Immature natural killer cell (primary cell): ENCODE measurements around the gene MBOAT7. TPM values are rescaled to one million over a fixed set of nuclear protein-coding genes. Genes with fewer than 3 reads are reported as not detected.
"Not testable (repeated sequence)": the region's sequence is repeated elsewhere in the genome, so short reads cannot be mapped to it uniquely, and the experiment has no call there.

Experiments used
- DNase-seq, 3 donors: peaks; one replicate each; pipeline ENCODE4 v3.0.0; 2022; ENCODE audit warnings: mixed read lengths in 1 of 3
- H3K27ac Mint-ChIP-seq, 6 donors: one replicate each; pipeline ENCODE4 v1.8.0; 2020; ENCODE audit warnings: mixed read lengths in 6 of 6, mild to moderate bottlenecking in 5 of 6, inconsistent platforms in 4 of 6, moderate library complexity in 3 of 6
- H3K27me3 Mint-ChIP-seq, 3 donors: one replicate each; pipeline ENCODE4 v1.8.0; 2020 to 2021; ENCODE audit warnings: low read depth in 3 of 3, mild to moderate bottlenecking in 3 of 3, mixed read lengths in 3 of 3, moderate library complexity in 3 of 3, inconsistent platforms in 1 of 3
- H3K36me3 Mint-ChIP-seq, 3 donors: one replicate each; pipeline ENCODE4 v1.8.0; 2020; ENCODE audit warnings: mixed read lengths in 3 of 3, inconsistent platforms in 2 of 3, mild to moderate bottlenecking in 2 of 3
- H3K4me1 Mint-ChIP-seq, 2 donors: one replicate each; pipeline ENCODE4 v1.8.0; 2020; ENCODE audit warnings: inconsistent platforms in 2 of 2, mild to moderate bottlenecking in 2 of 2, mixed read lengths in 2 of 2, moderate library complexity in 1 of 2
- H3K4me3 Mint-ChIP-seq, 5 donors: one replicate each; pipeline ENCODE4 v1.8.0; 2020; ENCODE audit warnings: mild to moderate bottlenecking in 5 of 5, mixed read lengths in 5 of 5, inconsistent platforms in 3 of 5, moderate library complexity in 3 of 5
- H3K9me3 Mint-ChIP-seq, 6 donors: one replicate each; pipeline ENCODE4 v1.8.0; 2020; ENCODE audit warnings: mild to moderate bottlenecking in 6 of 6, mixed read lengths in 6 of 6, inconsistent platforms in 4 of 6, moderate library complexity in 3 of 6
- polyA plus RNA-seq, 3 donors: library from polyadenylated mRNA; unstranded; fragments of 300-500 nt; fragmentation: Illumina TruSeq; gene quantifications; one replicate each; pipeline ENCODE4 v1.2.3, GENCODE V29; 2021

The MBOAT7 gene
- polyA plus RNA-seq, 3 donors from 2014 or later = 8.8 to 17.8 (median 15.7) TPM

- DNase-seq = no peak
- peaks cover 0 to 2% of the 10 kb centered on the region in 2 donors for H3K4me1 Mint-ChIP-seq
- no peak overlapping the region for H3K27ac Mint-ChIP-seq
- H3K9me3 Mint-ChIP-seq = no peaks in the 10 kb centered on the region
- H3K4me3 Mint-ChIP-seq = no peak overlapping the region
- H3K36me3 Mint-ChIP-seq = peaks cover 3% of the 10 kb centered on the region in 3 donors
- H3K27me3 Mint-ChIP-seq = peaks cover 1 to 2% (median 1%) of the 10 kb centered on the region in 3 donors
Measured at GRCh38 chr19:54173359-54173699, 16.1 kb downstream of the MBOAT7 start.

- Mint-ChIP-seq H3K36me3 (no peaks in the 10 kb centered on the region), H3K4me1 (peaks cover 0 to 3% of the 10 kb centered on the region in 2 donors), H3K4me3 (no peak within 1 kb of the TSS), H3K27me3 (peaks cover 1 to 2% (median 1%) of the 10 kb centered on the region in 3 donors), H3K27ac (no peak within 1 kb of the TSS), H3K9me3 (no peaks in the 10 kb centered on the region)
- no peak for DNase-seq
Measured at GRCh38 chr19:54172471-54173358, 16.7 kb downstream of the MBOAT7 start, which contains the start of gene TMC4. TSS of gene TMC4 (minus strand) at chr19:54173160. CDS start at chr19:54173117, 43 bp downstream.

- H3K4me1 Mint-ChIP-seq, H3K27ac Mint-ChIP-seq, H3K4me3 Mint-ChIP-seq, H3K9me3 Mint-ChIP-seq, H3K36me3 Mint-ChIP-seq, H3K27me3 Mint-ChIP-seq, DNase-seq: not testable (repeated sequence)
Measured at GRCh38 chr19:54171736-54172431, 17.5 kb downstream of the MBOAT7 start.

DNA sequence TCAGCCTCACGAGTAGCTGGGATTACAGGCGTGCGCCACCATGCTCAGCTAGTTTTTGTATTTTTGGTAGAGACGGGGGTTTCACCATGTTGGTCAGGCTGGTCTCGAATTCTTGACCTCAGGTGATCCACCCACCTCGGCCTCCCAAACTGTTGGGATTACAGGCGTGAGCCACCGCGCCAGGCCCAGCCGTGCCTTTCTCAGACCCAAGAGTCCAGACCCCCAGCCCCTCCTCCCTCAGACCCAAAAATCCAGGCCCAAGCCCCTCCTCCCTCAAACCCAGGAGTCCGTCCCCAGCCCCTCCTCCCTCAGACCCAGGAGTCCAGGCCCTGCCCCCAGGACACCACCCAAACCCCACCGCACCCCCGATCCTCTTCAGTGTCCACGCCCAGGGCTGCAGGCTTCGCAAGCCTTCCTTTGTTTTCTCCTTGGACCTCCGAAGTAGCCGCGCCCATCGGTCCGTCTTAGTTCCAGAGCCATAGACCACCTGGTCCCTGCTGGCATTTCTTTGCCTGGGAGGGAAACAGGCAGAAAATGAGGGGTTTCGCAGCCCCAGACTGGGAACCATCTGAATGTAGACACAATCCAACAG is 20.1 kb downstream of the MBOAT7 start:
- Mint-ChIP-seq H3K4me3 (no peak overlapping the region), H3K27ac (no peak overlapping the region), H3K4me1 (peaks cover 9 to 15% of the 10 kb centered on the region in 2 donors), H3K9me3 (no peaks in the 10 kb centered on the region), H3K36me3 (no peaks in the 10 kb centered on the region), H3K27me3 (peaks cover 0 to 4% (median 1%) of the 10 kb centered on the region in 3 donors)
- DNase-seq = no peak

DNA sequence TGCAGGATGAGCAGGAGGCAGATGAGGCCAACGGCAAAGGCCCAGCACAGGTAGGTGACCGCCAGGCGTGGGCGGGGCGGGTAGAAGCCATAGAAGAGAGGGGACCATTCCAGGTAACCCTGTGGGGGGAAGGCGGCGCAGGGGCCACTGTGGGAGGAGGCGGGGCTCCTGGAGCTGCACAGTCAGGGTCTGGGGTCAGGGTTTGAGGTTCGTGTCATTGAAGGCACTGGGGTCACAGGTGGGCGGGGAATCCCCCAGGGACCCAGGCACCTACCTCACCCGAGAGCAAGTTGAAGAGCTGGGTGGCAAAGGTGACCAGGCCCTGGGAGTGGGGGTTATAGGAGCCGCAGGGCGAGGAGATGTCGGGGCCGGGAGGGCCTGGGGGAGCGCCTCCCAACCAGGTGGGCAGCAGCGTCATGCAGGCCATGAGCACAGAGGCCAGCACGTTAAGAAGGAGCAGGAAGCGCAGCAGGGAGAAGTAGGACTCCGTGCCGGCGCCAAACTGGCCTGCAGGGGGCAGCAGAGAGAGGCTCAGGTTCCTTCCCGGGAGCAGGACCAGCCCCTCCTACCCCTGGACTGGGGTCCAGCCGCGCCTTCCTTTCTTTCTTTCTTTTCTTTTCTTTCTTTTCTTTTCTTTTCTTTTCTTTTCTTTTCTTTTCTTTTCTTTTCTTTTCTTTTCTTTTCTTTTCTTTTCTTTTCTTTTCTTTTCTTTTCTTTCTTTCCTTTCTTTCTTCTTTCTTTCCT is 21.0 kb downstream of the MBOAT7 start:
- H3K36me3 Mint-ChIP-seq = no peaks in the 10 kb centered on the region
- H3K4me3 Mint-ChIP-seq = no peak overlapping the region
- H3K4me1 Mint-ChIP-seq = peaks cover 17 to 18% of the 10 kb centered on the region in 2 donors
- no peaks in the 10 kb centered on the region for H3K9me3 Mint-ChIP-seq
- peak; percentile 81 to 85 (median 82) for DNase-seq
- H3K27me3 Mint-ChIP-seq = peaks cover 1 to 3% (median 2%) of the 10 kb centered on the region in 3 donors
- H3K27ac Mint-ChIP-seq = peak overlapping the region in 1 of 6 donors; percentile 26

GRCh38 chr19:54165222-54165621 is 24.2 kb downstream of the MBOAT7 start:
- H3K36me3 Mint-ChIP-seq = no peaks in the 10 kb centered on the region
- peaks cover 42% of the 10 kb centered on the region in 2 donors for H3K4me1 Mint-ChIP-seq
- H3K4me3 Mint-ChIP-seq = peak overlapping the region in 2 of 5 donors; percentile 89 to 91
- peaks cover 1 to 7% (median 3%) of the 10 kb centered on the region in 3 donors for H3K27me3 Mint-ChIP-seq
- DNase-seq = no peak
- no peaks in the 10 kb centered on the region for H3K9me3 Mint-ChIP-seq
- H3K27ac Mint-ChIP-seq = peak overlapping the region in 4 of 6 donors; percentile 26 to 51 (median 33)

DNA sequence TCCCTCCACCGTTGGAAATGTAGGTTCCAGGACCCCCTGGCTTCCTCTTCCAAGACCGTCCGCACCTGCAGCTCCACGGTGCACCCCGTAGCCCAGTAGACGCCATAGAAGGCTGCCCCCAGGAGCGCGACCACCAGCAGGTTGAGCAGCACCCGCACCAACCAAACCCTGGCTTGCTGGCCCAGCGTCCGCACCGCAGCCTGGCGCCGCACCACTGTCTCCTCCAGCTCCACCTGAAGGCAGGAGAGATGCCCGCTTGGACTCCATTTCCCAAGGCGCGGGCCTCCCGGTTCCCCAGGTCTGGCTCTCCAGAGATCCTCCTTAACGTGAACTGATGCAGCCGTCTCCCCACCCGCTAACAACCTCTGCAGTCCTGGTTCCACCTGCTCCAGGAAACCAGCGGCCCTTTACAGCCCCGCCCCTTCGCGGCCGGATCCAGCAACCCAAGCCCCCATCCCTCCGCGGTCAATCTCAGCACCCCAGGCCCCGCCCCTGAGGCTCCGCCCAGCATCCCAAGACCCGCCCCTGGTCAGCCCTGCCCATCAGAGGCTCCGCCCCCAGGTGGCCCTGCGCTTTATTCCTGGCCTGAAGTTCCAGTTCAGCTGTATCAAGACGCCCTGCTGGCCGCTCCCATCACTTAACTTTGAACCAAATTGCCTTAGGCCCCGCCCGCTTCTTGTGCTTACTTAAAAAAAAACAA is 24.9 kb downstream of the MBOAT7 start:
- DNase-seq = peak; percentile 68 to 88 (median 84)
- peaks cover 8 to 13% (median 9%) of the 10 kb centered on the region in 3 donors for H3K27me3 Mint-ChIP-seq
- H3K4me1 Mint-ChIP-seq = peaks cover 49% of the 10 kb centered on the region in 2 donors
- H3K4me3 Mint-ChIP-seq = peak overlapping the region; percentile 71 to 93 (median 91)
- H3K27ac Mint-ChIP-seq = peak overlapping the region; percentile 34 to 89 (median 78)
- no peaks in the 10 kb centered on the region for H3K36me3 Mint-ChIP-seq
- no peaks in the 10 kb centered on the region for H3K9me3 Mint-ChIP-seq

- Mint-ChIP-seq H3K36me3 (no peaks in the 10 kb centered on the region), H3K27me3 (peaks cover 9 to 15% (median 11%) of the 10 kb centered on the region in 3 donors), H3K4me1 (peaks cover 60 to 65% of the 10 kb centered on the region in 2 donors), H3K27ac (peak overlapping the region in 5 of 6 donors; percentile 45 to 88 (median 75)), H3K4me3 (peak overlapping the region; percentile 87 to 95 (median 89)), H3K9me3 (no peaks in the 10 kb centered on the region)
- no peak for DNase-seq
Measured at GRCh38 chr19:54162884-54163283, 26.5 kb downstream of the MBOAT7 start.

GRCh38 chr19:54162241-54162805 is 27.1 kb downstream of the MBOAT7 start:
- Mint-ChIP-seq H3K9me3 (no peaks in the 10 kb centered on the region), H3K27me3 (peaks cover 9 to 15% (median 11%) of the 10 kb centered on the region in 3 donors), H3K27ac (peak overlapping the region in 5 of 6 donors; percentile 70 to 85 (median 78)), H3K4me1 (peaks cover 60 to 65% of the 10 kb centered on the region in 2 donors), H3K36me3 (no peaks in the 10 kb centered on the region), H3K4me3 (peak overlapping the region; percentile 87 to 95 (median 89))
- DNase-seq = peak; percentile 78 to 80 (median 78)

DNA sequence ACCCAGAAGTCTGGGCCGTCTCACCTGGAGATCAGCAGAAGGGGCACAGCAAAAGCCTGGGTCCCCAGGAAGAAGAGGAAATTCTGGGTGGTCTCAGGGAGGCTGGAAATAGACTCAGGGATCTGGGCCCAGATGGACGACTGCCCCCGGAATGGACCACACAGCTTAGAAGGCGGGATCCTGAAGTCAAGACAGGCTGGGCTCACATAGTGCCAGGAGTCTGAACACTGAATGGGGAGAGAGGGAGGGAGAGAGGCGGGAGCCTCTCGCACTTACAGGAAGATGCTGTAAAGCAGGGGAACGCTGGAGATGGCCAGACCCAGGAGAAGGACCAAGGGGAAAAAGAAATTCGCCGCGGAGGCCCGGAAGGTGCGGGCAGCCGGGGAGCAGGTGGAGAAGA is 28.5 kb downstream of the MBOAT7 start:
- no peak for DNase-seq
- H3K27ac Mint-ChIP-seq = peak overlapping the region; percentile 45 to 100 (median 98)
- no peaks in the 10 kb centered on the region for H3K9me3 Mint-ChIP-seq
- H3K27me3 Mint-ChIP-seq = peaks cover 9 to 15% (median 11%) of the 10 kb centered on the region in 3 donors
- H3K4me3 Mint-ChIP-seq = peak overlapping the region; percentile 95 to 100 (median 99)
- peaks cover 4 to 9% (median 5%) of the 10 kb centered on the region in 3 donors for H3K36me3 Mint-ChIP-seq
- peaks cover 63 to 72% of the 10 kb centered on the region in 2 donors for H3K4me1 Mint-ChIP-seq

DNA sequence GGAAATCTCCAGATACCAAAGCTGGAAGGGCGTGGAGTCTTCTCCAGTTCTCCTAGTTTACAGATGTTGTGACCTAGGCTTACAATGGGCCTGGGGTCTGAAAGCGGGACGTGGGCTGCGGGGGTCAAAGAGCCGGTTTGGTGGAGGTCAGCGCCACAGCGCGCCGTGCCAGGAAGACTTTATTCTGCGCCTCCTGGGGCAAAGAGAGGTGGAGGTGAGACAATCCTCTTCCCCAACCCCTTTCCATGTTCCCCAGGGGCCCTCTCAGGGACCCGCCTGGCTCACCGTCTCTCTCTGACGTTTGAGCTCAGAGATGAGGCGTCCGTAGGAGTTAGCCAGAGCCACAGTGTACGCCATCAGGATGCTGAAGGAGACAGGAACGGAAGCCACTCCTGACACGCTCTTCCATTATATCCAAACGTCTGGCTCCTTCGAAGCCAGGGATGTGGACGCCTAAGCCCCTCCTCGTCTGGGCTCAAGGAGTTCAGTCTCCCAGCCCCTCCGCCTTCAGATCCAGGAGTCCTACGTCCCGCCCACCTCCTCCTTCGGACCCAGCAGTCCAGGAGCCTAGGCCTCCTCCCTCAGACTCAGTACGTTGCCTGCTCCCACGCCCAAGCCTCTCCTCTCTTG is 29.1 kb downstream of the MBOAT7 start:
- Mint-ChIP-seq H3K27ac (peak overlapping the region; percentile 97 to 100 (median 99)), H3K36me3 (peaks cover 4 to 10% (median 5%) of the 10 kb centered on the region in 3 donors), H3K9me3 (no peaks in the 10 kb centered on the region), H3K4me3 (peak overlapping the region; percentile 95 to 100 (median 99)), H3K27me3 (peaks cover 9 to 15% (median 9%) of the 10 kb centered on the region in 3 donors), H3K4me1 (peaks cover 63 to 68% of the 10 kb centered on the region in 2 donors)
- no peak for DNase-seq
